Suppressor macrophage treated with lipopolysaccharide for 4 hours (primary cell): ENCODE measurements around the gene FANK1.
"Not testable (repeated sequence)": the region's sequence is repeated elsewhere in the genome, so short reads cannot be mapped to it uniquely, and the experiment has no call there.

Experiments
- DNase-seq: peaks from one replicate; pipeline ENCODE4 v3.0.0-alpha.2; 2020

FANK1 gene

GRCh38 chr10:125933693-125934092 lies 37.3 kb downstream of the FANK1 start:
- DNase-seq: no peak

- DNase-seq: no peak
These were observed 40.0 kb downstream of the FANK1 start for GRCh38 chr10:125936331-125936730.

DNA sequence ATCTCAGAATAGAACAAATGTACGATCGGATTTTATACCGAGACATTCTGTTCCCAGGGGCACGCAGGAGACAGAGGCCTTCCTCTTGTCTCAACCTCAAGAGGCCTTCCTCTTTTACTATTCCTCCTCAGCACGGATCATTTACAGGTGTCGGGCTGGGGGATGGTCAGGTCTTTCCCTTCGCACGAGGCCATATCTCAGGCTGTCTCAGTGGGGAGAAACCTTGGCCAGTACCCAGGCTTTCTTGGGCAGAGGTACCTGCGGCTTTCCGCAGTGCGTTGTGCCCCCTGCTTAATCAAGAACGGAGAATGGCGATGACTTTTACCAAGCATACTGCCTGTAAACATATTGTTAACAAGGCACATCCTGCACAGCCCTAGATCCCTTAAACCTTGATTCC lies 44.2 kb downstream of the FANK1 start:
- no peak for DNase-seq

DNA sequence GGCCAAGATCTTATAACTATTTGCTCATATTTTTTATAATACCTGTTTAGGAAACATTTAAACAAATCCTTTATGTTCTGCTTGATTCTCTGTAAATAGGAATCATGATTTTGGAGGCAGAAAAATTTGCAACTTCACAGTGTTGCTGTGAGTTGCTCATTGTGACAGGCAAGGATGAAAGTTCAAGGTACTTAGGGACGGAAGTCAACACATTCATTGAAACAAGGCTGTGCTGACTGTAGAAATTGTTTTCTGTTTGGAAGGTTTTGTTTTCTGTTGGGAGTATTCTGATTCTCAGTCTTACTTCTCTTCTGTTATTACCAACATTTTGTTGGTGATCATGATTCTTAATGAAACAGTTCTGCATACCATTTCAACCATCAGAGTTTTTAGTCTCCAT lies 54.9 kb downstream of the FANK1 start:
- no peak for DNase-seq

- DNase-seq: no peak
These were observed 57.5 kb downstream of the FANK1 start for GRCh38 chr10:125953778-125954385.

DNA sequence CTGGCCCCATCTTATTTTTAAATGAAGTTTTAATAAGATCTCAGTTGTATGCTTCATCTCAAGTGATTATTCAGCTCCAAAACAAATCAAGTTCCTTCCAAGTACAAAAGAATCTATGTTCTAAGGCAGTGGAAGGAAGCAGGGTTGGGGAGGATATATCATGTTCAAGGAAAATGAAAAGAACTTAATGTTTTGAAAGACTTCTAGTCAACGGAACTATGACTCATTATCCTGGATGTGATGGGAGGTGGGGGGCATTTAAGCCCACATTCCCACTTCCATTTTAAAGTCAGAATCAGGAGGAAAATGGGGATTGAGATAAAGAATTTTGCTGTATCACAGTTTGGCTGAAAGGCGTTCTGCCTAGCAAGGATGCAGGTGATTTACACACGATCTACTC lies 59.4 kb downstream of the FANK1 start:
- no peak for DNase-seq

- DNase-seq: no peak
These were observed 65.4 kb downstream of the FANK1 start for GRCh38 chr10:125961743-125962142.

DNA sequence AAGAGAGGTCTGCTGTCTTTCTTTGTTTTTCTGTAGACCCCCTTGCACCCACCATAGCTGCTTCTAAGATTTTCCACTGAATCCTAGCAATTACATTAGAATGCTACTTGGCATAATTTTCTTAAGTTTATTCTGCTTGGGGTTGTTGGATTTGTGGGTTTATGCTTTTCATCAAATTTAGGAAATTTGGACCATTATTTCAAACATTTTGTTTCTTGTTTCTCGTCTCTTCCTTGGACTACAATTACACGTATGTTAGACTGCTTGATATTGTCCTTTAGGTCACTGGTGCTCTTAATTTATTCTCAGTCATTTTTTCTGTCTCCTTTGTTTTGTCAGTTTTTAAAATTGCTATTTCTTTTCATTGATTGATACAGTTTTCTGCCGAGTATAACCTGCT lies 65.8 kb downstream of the FANK1 start:
- DNase-seq: no peak

DNA sequence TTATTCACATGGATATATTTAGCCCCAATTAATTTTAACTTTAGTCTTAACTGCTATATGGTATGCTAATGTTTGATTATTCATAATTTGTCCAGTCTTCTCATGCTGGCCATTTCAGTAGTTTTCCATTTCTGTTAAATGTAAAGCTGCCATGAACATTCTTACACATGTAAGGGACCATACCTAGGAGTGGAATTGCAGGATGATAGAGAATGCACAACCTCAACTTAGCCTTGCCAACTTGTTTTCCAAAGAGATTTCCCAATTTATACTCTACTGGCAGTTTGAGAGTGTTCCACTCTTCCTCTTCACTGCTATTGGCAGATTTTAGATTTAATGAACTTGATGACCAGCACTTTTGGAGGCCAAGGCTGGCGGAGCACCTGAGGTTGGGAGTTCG lies 68.2 kb downstream of the FANK1 start:
- DNase-seq: no peak

GRCh38 chr10:125967533-125967932 lies 71.2 kb downstream of the FANK1 start:
- DNase-seq: no peak

GRCh38 chr10:125970077-125970630 lies 73.8 kb downstream of the FANK1 start:
- not testable (repeated sequence) for DNase-seq

DNA sequence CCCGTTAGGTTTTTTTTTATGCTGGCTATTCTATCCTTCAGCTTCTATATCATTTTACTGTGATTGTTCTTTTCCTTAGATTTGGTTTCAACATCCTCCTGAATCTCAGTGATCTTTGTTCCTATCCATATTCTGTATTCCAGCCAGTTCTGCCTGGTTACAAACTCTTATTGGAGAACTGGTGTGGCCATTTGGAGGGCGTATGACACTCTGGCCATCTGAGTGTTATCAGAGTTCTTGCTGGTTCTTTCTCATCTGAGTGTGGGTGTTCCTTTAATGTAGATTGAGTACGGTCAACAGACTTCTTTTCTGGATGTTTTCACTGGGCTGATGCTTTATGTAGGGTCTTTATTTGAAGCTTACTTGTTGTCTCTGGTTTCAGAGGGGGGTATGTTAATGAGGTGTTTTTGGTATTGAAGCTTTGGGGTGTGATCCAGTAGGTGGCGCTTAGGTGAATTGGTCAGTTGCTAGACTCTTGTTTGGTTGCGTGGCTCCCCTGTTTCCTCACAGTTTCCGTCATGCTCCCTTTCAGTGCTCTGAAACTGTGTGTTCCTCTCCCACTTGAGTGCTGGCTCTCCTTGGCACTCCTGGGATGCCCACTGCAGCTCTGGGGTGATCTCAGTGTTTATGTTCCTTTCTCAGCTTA lies 80.7 kb downstream of the FANK1 start:
- DNase-seq: no peak

DNA sequence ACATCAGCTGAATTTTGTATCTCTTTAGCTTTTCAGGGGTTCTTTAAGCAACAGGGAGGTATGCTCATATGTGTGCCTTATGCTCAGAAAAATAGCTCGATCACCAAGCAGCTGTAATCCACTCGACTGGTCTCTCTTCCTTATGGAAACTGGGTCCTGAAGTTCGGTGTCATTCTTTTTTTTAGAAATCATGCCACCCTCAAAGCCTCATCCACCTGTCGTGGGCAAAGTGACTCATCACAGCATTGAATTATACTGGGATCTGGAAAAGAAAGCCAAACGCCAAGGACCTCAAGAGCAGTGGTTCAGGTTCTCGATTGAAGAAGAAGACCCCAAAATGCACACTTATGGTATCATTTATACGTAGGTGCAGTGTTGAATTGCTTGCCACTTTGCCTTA lies 83.6 kb downstream of the FANK1 start:
- no peak for DNase-seq

GRCh38 chr10:125980521-125981035 lies 84.2 kb downstream of the FANK1 start:
- DNase-seq: no peak

DNA sequence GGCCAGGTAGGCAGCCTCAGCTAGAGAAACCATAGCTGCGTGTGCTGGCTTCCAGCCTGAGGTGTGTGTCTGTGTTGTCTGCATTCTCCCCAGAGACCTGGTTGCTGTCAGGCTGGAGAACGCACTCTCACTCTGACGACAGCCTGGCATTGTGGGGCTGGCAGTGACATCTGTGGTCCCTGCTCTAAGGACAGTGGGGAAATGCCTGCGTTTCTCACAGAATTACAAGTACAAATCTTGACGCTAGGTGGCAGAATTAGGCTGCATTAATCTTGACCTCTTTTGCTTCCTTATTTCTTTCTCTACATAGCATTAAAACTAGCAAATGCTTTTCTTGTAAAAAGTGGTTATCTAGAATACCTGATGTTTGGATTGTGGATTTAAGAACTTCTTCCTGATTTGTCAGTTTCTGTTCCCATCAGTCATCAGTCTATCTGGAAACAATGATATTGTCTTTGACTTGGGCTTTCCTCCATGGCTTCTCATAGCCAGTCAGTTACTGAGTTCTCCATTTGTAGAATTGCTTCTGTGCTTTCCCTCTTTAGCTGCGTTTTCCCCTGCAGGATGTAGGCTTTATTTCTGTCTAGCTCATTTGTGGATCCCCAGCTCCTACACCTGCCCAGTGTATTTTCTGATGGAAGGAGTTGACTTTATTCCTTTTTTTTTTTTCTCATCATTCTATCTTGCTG lies 86.0 kb downstream of the FANK1 start:
- peak; percentile 87 for DNase-seq

DNA sequence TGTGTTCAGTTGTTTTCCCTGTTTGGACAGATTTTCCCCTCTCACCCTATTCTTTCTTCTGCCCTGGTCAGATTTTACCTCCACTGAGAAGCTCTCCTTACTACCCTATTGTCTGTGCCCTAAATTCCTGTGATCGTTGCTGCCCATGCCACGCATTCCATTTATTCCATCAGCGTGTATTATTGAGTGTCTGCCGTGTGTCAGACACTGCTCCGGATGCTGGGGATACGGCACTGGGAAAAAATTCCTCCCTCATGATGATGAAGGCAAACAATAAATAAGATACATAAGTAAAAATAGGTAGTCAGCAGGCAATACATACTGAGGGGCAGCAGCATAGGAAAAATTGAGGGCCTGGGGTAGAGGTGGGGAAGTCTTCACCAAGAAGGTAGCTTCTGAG lies 86.8 kb downstream of the FANK1 start:
- DNase-seq: no peak

DNA sequence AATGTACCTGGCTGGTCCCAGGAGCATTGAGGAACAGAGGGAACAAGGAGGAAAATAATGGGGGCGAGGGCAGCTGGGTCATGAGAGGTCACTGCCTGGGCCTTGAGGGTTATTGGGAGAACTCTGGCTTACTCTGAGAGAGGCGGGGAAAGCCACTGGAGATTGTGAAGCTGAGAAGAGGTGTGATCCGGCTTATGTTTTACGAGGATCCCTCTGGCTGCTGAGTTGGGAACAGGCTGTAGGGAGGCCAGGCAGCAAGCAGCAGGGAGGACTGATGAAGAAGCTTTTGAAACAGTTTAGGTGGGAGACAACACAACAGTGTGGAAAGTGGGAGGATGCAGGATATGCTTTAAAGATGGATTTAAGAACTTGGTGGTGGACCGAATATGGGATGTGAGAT lies 87.3 kb downstream of the FANK1 start:
- DNase-seq: no peak

DNA sequence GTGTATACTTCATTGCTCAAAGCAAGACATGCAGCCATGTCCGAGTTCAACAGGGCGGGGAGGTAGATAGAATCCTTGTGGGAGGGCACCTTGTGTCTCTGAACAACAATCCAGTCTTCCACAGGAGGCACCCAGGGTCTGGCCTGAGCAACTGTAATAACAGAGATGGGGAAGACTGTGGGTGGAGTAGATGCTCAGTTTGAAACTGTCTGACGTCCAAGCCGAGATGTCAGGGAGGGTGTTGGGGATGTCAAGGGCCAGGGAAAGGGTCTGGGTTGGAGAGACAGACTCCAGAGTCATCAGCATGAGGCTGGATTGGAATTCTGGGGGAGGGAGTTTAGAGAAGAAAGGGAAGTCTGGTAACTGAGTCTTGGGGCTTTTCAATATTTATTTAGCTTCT lies 88.0 kb downstream of the FANK1 start:
- peak; percentile 2 for DNase-seq

DNA sequence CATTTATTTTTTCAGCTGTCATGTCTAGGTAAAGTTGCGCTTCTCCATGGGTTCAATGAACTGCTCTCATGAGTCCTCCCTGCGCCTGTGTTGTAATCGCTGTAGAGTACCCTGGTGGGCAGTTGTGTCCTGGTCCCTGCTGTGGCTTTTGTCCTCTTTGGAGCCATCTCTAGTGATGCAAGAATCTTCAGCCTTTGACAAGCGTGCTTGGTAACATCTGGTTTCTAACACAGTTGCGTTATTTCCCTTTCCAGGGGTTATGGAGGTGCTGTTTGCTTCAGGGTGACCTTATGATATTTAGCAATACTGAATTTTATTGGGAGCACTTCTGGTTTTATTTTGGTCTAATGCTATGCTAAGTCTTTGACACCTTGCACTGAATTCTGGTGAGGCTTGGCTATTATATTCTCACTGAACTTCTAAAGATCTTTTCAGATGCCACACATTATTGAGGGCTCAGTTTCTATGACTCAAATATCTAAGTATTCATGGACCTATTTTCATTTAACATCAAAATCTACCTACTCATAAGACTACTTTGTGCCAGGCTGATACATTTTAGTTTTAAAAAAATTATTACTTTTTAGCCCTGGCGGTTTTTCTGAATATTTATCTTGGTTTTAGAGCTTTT lies 88.6 kb downstream of the FANK1 start:
- DNase-seq: peak; percentile 22

GRCh38 chr10:125985557-125986240 lies 89.3 kb downstream of the FANK1 start:
- peak; percentile 23 for DNase-seq

DNA sequence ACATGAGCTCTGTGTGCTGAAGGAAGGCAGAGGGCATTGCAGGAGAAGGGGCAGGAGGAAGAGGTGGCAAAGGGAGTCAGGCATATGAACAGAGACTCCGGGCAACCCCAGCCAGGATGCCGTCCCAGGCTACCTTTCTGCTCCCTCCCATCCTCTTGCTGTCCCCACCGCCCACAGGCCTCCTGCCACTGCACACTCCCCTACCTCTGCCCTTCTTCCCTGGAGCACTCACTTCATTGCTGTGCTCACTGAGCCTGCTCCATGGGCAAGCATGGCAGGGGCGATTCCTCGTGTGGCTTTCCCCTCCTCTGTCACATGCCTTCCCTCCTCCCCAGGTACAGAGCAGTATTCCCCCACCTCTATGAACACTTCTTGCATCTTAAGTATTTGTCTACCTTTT lies 93.4 kb downstream of the FANK1 start:
- no peak for DNase-seq

DNA sequence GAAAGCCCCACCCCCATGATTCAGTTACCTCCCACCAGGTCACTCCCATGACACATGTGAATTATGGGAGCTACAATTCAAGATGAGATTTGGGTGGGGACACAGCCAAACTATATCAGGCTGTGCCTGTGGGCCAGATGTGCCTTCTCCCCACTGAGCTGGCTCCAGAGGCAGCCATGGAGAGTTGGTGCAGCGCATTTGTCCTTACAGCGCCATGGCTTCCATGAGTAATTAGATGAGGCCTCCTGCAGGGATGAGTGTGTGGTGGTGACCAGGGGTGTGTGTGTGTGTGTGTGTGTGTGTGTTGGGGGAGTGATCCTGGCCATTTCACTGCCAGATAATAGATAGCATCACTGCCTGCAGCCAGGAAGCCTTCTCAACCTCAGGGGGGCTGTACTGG lies 94.6 kb downstream of the FANK1 start:
- DNase-seq: no peak

DNA sequence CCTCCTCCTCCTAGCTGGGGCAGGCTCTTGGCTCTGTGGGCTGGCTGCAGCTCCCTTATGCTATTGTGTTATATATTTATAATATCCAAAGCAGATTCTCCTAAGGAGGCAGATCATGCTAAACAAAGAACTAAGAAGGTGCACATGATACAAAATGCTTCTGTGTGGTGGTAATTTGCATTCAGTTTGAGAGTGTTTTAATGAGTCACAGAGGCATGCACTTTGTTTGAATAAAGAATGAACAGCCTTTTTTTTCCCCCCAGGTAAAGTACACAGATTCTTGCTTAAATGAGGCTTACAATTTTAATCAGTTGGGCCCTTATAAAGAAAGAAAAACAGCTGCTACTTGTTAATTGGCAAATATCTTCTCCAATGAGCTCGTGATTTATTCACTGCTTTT lies 95.0 kb downstream of the FANK1 start:
- DNase-seq: no peak
